Inferior parietal cortex (tissue), 1 donor: ENCODE data around the gene EMP1.

Experiments
- DNase-seq: peaks from one replicate; pipeline ENCODE4 v3.0.0-alpha.2; 2016; ENCODE audit errors: extremely low spot score

The EMP1 gene

DNA sequence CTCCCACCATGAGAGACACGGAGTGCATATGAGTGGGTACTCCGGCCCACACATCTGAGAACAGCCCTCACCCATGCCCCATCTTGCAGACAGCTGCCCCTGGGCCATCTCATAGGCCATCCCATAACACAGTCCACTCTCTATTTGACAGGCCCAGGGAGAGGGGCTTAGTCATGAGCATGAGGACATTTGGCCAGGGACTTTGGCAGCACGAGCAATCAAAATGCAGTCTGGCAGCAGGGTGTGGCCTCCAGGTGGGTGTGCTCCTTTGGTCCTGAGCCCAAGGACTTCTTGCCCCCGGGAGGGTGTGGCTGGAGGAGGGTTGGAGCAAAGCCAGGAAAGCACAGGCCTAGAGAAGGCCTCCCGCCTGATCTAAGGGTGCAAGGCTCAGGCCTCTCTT, 25.6 kb downstream of the EMP1 start:
- DNase-seq, result no peak

DNA sequence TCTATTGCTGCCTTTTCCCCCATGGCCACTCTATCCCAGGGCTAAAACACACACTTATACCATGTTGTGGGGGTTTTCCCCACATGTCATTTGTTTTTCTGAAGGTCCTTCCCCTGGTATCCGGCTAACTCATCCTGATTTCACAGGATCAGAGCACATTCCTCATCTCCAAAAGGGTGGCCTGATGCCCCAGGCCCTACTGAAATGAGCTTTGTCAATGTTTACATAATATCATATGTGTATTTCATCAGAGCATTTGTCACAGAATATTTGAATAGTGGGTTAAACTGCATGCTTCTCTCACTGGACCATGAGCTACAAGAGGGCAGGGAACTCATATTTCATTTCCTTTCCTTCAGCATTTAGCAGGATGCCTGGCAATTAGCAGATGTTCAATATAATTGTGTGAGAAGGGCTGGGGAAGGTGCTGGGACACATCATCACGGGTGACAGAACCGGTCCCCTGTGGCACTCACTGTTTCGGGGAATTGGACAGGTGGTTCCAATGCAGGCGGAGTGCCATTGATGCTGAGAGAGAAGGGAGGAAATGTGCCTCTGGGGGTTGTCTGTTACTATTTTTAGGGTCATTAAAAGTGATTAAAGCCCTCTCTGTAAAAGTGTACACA, 26.8 kb downstream of the EMP1 start:
- no peak for DNase-seq

DNA sequence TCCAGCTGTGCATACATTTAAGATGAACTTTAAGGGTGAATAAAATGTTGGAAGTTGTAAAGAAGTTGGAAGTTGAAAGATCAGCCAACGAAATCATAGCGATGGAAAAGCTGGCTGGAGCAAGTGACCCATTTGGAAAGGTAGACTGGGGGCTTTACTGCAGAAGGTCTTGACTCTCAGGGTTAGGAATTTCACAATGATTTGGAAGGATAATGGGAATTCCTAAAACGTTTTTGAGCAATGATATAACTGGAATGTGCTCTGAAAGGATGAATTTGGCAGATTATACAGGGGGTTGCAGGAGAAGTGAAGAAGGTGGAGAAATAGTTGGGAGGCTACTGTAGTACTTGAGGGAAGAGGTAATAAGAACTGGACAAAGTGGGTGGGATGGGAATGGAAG, 27.4 kb downstream of the EMP1 start:
- DNase-seq, result no peak

DNA sequence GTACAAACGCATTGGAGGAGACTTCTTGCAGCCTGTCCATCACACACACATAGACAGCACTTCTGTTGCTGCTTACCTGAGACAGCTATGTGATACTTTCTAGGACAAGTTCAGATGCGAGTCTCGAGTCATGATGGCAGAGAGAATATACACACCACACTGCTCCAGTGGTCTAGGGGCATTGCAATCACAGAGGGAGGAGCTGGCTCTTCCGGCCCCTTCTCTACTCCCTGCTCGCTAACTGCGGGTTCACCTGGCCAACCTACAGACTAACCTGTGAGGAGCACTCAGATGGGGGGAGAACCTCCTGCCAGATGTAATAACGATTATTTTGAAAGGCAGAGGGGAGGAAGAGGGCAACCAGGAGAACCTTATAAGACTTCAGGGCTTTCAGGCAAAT, 30.7 kb downstream of the EMP1 start:
- DNase-seq, result no peak

DNA sequence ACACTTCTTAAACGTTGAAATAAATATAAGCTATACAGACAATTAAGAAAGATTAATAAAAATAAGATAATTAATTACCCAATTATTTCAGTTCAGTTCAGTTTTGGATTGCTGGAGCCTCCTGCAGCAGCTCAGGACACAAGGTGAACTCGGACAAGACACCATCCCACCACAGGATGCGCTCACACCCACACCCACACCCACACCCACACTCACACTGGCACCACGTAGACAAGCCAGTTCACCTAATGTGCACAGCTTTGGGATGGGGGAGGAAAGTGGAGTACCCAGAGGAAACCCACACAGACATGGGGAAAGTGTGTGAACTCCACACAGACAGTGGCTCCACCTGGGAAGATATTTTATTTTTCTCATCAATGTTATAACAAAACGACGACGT, 32.1 kb downstream of the EMP1 start:
- no peak for DNase-seq

DNA sequence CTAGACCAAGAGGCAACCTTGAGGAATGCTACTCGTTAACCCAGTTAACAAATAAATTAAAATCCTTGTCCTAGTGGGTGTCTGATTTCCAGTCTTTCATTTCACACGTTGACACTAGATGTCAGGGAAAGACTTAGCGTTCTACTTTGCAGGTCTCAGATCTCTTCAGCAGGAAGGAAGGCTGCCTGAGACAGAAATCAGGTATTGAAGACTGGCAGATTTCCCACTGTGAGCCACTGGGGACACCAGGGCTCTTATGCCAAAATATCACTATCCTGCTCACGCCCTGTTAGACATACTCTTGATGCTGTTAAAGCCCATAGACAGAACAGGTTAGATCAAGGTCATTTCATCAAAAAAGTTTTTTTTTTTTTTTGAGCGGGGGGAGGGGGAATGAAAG, 33.0 kb downstream of the EMP1 start:
- no peak for DNase-seq

DNA sequence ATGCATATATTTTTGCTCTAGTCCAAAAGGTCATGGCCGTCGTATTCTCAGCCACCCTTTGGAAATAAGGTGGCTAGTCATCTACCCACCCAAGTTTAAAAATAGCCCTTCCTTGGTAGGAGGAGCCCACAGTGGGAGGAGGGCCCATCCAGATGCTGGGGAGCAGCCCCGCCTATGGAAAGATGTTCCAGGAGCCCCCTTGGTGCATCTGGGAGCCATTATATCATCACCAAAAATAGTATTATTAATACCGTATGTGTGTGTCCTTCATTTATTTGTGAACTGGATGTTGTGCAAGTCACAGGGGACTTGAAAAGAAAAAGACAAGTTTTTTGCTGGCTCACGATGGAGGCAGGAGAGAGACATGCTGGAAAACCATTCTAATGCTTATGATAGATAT, 34.0 kb downstream of the EMP1 start:
- DNase-seq, result no peak

DNA sequence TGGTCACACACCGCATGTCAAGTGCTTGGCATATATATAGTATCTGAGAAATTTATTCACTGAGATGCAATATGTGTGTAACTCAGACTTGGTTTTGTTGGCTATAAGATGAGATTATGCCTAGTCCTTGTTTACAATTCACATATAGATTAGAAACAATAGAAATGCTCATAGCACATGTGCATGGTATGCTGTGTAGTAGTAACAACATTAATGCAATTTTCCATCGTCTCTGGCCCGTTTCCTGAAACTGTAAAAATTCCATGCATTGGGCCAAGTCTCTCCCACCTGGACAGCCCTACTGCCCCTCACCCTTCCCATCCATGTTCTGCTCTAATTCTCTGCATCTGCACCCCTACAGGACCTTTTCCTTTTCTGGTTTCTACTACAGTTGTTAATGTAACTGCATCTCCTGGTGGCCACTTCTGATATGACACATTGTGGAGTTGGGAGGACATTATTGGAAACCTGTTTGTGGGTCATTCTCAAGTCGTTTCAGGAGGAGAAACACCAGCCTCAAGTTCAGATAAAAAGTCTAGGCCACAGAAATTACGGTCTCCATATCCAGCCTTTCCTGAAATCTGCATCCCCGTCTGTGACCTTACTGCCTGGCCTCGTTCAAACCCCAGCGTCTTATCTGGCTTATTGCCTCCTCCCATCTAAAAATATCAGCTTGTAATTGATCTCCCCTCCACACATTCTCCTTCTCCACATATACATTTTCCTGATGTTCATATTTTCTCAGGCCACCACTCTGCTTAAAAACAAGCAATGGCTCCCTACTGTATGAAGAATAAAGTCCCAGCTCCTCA, 37.5 kb downstream of the EMP1 start:
- no peak for DNase-seq

DNA sequence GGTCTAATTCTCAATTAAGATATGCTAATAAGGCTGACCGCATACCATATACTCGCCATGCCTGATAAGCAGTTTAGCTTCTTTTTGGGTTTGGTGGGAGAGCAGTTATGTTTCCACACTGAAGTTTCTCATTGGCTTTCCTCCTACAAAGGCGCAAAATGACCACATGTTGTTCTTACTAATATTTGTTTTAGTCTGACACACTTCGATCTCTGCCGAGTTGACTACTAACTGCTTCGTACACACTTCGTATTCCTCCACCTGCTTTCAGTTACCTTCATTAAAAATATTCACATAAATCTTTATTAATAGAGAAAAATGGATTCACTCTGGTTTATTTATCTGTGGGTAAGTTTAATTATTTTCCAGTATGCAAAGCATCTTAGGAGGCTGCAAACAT, 41.7 kb downstream of the EMP1 start:
- no peak for DNase-seq

DNA sequence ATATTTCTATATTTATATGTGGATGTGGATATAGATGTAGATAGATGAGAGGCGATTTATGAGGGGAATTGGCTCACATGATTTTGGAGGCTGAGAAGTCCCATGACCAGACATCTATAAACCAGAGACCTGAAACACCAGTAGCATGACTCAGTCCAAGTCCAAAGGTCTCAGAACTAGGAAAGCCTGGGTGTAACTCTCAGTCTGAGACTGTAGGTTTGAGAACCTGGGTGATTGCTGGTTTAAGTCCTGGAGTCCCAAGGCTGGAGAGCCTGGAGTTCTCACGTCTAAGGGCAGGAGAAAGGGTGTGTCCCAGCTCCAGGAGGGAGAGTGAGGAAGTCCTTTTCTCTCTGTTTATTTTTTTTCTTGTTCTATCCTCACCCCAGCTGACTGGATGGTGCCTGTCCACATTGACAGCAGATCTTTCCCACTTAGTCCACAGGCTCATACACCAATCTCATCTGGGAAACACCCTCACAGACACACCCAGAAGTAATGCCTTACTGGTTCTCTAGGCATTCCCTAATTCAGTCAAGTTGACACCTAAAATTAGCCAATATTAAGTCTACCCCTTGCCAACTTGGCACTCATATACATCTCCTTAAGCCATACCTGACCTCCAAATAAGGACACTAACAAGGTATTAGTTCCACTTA, 45.4 kb downstream of the EMP1 start:
- DNase-seq, result no peak

DNA sequence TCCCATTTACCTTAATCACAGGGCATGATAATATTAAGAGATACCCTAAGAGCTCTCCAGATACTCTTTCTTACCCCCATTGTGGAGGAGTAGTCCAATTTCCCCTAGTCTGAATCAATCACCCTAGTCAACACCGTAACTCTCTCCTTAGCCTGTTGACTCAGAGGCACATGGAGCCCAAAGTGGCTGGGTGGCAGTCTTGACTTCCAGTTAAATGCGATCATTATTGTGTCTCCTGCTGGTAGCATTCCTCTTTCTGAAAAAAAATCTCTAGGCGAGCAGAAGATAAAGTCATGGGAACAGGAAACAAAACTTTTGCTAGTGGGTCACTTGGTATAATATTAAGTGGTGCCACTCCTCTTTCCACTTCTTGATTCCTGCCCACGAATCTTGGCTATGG, 46.4 kb downstream of the EMP1 start:
- no peak for DNase-seq

DNA sequence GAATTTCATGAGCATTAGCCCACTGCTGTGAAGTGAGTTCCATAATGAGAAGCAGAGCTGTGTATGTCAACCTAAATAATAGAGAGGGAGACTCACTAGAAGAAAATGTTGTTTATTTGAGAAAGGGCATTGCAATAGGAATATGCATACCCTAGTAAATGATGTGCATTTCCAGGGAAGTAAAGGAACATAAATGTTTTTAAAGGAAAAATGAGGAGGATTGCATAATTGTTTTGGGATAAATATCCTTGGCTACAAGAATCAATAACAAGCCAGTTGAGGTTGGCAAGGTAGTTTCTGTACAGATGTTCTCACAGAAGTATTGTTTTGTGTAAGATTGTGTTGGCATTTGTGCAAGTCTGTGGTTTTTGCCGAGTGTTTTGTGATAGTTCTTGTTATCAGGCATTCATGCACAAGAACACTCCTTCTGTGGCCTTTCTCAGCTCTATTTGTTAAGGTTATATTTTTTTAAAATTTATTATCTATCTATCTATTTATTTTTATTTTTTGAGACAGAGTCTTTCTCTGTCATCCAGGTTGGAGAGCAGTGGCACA, 47.1 kb downstream of the EMP1 start:
- no peak for DNase-seq

DNA sequence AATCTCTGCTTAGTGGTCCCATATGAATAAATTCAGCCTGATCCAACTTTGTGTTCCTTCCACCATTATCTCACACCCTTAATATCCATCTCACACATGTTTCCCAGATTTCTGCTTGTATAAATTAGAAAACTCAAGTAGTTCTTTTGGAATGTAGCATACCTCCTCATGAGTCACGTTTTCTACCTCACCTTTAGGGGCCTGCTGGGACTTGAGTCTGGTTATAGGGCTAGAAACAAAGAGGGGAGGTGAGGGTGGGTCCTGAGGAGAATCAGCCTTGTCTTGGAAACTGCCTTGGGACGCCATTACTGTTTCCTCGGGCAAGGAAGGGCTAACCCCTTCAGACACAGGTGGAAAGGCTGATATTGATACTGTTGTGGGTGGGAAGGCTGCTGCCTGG, 51.1 kb downstream of the EMP1 start:
- DNase-seq, result no peak

DNA sequence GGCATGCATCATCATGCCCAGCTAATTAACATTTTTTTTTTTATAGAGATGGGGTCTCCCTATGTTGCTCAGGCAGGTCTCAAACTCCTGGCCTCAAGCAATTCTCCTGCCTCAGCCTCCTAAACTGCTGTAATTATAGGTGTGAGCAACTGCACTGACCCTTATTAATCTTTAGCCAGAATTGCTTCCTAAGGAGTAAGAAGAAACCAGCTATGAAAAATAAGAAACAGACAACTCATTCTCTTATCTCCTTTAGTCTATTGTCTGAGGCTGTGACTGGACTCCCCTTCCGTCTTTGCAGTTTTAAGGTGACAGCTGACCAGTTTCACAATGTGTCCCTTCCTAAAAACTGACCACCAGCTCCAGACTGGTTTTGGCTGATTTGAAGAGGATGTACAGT, 52.4 kb downstream of the EMP1 start:
- no peak for DNase-seq

DNA sequence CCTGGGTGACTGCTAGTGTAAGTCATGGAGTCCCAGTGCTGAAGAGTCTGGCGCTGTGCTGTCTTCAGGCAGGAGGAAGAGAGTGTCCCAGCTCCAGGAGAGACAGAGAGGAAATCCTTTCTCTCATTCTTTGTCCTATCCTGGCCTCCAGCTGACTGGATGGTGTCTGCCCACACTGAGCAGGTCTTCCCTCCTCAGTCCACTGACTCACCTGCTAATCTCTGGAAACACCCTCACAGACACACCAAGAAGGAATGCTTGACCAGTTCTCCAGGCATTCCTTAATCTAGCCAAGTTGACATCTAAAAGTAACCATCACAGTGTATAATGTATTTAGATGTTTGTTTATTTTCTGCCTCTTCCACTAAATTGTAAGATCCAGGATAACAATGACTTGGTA, 53.9 kb downstream of the EMP1 start:
- DNase-seq, result no peak

DNA sequence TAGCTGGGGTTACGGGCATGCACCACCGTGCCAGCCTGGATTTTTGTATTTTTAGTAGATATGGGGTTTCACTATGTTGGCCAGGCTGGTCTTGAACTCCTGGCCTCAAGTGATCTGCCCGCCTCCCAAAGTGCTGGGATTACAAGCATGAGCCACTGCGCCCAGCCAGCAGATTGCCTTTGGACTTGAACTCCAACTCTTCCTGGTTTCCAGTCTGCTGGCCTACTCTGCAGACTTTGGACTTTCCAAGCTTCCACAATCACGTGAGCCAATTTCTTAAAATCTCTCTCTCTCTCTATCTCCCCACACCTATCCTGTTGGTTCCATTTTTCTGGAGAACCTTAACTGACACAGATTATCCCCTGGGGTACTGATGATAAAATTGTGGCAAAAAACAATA, 55.0 kb downstream of the EMP1 start:
- DNase-seq, result no peak

DNA sequence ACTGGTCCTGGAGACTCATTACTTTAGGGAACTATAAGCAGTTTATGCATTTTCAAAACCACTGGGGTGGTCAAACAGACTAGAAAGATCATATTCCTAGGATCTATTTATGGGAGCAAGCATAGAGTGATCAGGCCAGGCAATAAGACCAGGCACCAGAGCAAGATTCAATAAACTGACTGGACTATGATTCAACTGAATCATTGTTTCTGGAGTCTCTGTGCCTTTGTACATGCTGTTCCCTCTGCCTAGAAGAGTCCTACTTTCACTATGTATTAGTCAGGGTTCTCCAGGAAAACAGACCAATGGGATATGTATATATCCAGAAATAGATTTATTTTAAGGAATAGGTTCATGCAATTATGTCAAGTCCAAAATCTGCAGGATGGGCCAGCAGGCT, 55.5 kb downstream of the EMP1 start:
- no peak for DNase-seq

DNA sequence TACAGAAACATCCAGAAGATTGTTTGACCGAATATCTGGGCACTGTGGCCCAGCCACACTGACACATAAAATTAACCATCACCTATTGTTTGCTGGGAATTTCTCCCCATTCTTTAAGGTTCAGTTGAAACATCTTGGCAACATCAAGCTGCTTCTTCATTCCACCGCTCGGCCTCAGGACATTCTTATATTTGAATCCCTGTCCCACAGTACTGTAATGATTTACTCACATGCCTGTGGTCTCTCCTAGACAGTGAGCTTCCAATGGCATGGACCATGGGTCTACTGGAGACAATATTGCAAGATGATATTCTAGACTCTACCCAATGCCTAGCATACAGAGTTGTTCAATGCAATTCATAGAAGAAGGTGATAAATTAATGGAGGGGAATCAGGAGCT, 56.1 kb downstream of the EMP1 start:
- DNase-seq, result no peak

DNA sequence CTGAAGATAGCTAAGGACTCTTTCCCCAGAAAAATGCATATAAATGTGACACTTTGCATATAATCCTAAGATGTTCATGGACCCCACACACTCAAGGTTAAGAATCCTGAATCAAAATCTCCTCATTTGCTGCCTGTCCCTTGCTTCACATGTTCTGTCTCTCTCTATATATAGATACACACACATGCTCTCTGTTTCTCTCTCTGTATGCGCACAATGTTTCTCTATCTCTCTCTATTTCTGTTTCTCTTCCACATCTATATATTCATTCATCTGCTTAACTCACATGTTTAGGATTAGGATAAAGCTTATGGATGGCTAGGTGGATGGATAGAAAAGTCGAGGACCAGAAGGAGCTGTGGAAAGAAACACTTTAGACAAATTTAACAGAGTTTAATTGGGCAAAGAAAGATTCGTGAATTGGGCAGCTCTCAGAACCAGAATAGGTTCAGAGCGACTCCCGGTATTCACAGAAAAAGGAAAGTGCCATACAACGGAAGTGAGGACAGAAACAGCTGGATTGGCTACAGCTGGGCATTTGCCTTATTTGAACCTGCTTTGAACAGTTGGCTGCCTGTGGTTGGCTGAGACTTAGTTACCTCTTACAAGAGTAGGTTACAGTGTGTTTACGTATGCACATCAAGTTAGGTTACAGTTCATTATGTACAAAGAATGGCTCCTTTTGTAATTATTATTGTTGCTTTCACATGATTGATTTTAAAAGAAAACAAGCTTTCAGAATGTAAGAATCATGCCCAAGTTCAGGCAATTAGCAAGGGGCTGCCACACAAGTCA, 57.6 kb downstream of the EMP1 start:
- DNase-seq, result no peak

DNA sequence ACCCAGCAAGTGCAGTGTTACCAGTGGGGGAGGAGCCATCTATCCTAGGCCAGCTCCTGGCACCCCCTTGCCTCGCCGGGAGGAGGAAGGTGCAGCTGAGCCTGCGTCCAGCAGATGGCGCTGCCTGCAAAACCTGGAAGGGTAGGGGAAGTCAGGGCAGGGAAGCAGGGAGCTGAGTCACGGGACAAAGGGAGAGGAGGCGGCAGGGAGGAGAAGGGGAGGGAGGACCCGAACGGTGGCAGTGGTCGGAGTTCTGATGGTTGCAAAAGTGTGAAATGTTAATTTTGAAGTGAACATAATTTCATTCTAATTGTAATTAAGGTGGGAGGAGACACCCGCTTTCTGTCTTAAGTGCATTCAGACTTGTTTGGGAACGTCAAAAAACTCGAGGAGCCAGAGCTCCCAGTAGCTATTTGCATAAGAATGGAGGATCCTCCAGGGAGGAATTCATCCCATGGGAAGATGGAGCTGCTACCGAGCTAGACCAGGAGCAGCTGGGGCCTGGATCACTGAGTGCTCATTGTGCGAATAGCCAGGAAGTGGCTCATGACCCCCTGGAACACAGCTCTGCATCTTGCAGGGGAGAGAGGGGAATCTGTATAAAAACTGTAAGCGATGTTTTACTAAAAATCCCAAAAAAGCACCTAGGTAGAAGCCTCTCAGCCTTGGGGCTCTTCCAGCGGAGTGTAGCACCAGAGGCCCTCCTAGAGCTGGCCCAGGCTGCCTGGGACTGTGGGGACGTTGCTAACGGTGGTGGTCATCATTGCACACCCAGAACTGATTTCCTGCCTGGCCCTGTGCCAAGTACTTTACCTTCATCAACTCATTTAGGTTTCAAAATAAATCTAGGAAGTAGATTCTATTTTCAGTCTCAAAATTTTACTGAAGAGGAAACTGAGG, 59.5 kb downstream of the EMP1 start:
- DNase-seq, result peak; percentile 97

DNA sequence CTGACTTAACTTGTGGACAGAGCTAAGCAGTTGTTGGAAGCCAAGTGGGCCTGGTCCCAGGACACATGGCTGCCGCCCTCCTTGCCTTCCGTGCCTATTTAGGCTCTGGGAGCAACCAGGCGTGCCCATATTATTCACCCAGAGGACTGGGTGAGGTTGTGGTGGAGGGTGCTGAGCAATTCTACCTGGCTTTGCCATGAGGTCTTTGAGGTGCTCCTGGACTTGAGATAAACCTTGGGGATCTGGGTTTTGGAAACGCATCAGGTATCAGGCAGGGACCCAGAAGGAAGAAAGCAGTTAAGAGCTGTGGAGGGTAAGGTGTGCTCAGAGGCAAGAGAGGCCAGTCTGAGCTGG, 60.1 kb downstream of the EMP1 start:
- no peak for DNase-seq
